Measurements from ENCODE around the gene METTL23. TPM values are rescaled to one million over a fixed set of nuclear protein-coding genes. Genes with fewer than 3 reads are reported as not detected.
"Not testable (repeated sequence)": the region's sequence is repeated elsewhere in the genome, so short reads cannot be mapped to it uniquely, and the experiment has no call there.

The METTL23 gene
- total RNA-seq, 1 donor from 2014 or later: 22.8 TPM

- no peak for DNase-seq (ENCODE audit: low read depth in 2 of 2)
Measured at GRCh38 chr17:76713765-76714164, 12.9 kb upstream of the METTL23 start.

GRCh38 chr17:76714336-76714735 is 12.3 kb upstream of the METTL23 start:
- no peak for DNase-seq (ENCODE audit: low read depth in 2 of 2)

GRCh38 chr17:76714822-76715495 is 11.7 kb upstream of the METTL23 start:
- DNase-seq (ENCODE audit: low read depth in 2 of 2): peak; percentile 54 to 73

GRCh38 chr17:76715496-76715830 is 11.2 kb upstream of the METTL23 start:
- DNase-seq (ENCODE audit: low read depth in 2 of 2): peak in 1 of 2 donors; percentile 55

- DNase-seq (ENCODE audit: low read depth in 2 of 2): peak; percentile 50 to 95
Measured at GRCh38 chr17:76716146-76716838, 10.3 kb upstream of the METTL23 start.

- no peak for DNase-seq (ENCODE audit: low read depth in 2 of 2)
Measured at GRCh38 chr17:76716839-76717215, 9.8 kb upstream of the METTL23 start.

- DNase-seq (ENCODE audit: low read depth in 2 of 2): no peak
Measured at GRCh38 chr17:76718516-76718915, 8.1 kb upstream of the METTL23 start.

- DNase-seq (ENCODE audit: low read depth in 2 of 2): no peak
Measured at GRCh38 chr17:76720211-76720610, 6.4 kb upstream of the METTL23 start.

- DNase-seq (ENCODE audit: low read depth in 2 of 2): no peak
Measured at GRCh38 chr17:76720941-76721340, 5.7 kb upstream of the METTL23 start.

- no peak for DNase-seq (ENCODE audit: low read depth in 2 of 2)
Measured at GRCh38 chr17:76721463-76721862, 5.2 kb upstream of the METTL23 start.

GRCh38 chr17:76722279-76722678 is 4.4 kb upstream of the METTL23 start:
- no peak for DNase-seq (ENCODE audit: low read depth in 2 of 2)

- DNase-seq (ENCODE audit: low read depth in 2 of 2): not testable (repeated sequence)
Measured at GRCh38 chr17:76722977-76723376, 3.7 kb upstream of the METTL23 start.

GRCh38 chr17:76723812-76724211 is 2.8 kb upstream of the METTL23 start:
- no peak for DNase-seq (ENCODE audit: low read depth in 2 of 2)

GRCh38 chr17:76725580-76726230 is 934 bp upstream of the METTL23 start:
- DNase-seq (ENCODE audit: low read depth in 2 of 2): peak; percentile 45 to 54

- peak; percentile 91 to 96 for DNase-seq (ENCODE audit: low read depth in 2 of 2)
Measured at GRCh38 chr17:76726231-76726775, 336 bp upstream of the METTL23 start, which contains the start of gene JMJD6. TSS of gene JMJD6 (minus strand) at chr17:76726606. CDS start at chr17:76726475, 131 bp downstream.

- DNase-seq (ENCODE audit: low read depth in 2 of 2): peak; percentile 41 to 47
Measured at GRCh38 chr17:76727745-76728456, 1.3 kb downstream of the METTL23 start.

GRCh38 chr17:76731800-76732733 is 5.4 kb downstream of the METTL23 start:
- DNase-seq (ENCODE audit: low read depth in 2 of 2): not testable (repeated sequence)

GRCh38 chr17:76732734-76733617 is 6.3 kb downstream of the METTL23 start:
- DNase-seq (ENCODE audit: low read depth in 2 of 2): no peak

GRCh38 chr17:76733618-76733957 is 6.9 kb downstream of the METTL23 start:
- no peak for DNase-seq (ENCODE audit: low read depth in 2 of 2)
